ENCODE measurements around the gene ETFDH.

Gene ETFDH

DNA sequence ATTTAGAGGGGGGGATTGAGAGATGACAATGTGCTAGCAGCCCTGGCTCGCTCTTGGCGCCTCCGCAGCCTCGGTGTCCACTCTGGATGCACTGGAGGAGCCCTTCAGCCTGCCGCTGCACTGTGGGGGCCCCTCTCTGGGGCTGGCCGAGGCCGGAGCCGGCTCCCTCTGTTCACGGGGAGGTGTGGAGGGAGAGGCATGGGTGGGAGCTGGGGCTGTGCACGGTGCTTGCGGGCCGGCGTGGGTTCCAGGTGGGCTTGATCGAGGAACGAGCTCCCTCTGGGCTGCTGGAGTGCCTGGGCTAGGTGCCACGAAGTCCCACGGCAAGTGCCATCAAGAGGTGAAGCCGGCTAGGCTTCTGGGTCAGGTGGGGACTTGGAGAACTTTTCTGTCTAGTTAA, 7.3 kb upstream of the ETFDH start:
- TF ChIP-seq EZH2phosphoT487 (IDR thresholded peaks at IDR 0.05; ENCODE audit: borderline replicate concordance) (no peak), CTCF (conservative IDR thresholded peaks at IDR 0.05; ENCODE audit: low read length) (no peak)
- Histone ChIP-seq H3K27me3 (ENCODE audit: insufficient read depth, low read length, poor library complexity, severe bottlenecking) (no peaks in the 10 kb centered on the region), H3F3A (ENCODE audit: low read depth) (no peaks in the 10 kb centered on the region; the same call in 1 of the 2 replicates), H3K9me2 (replicated peaks; ENCODE audit: low read depth, low read length) (no peaks in the 10 kb centered on the region), H3K36me3 (ENCODE audit: insufficient read depth, low read length) (0 out of 2 replicates have a peak, but pooled peaks cover 5% of the 10 kb centered on the region), H3K4me1 (ENCODE audit: insufficient read depth, low read length, poor library complexity, severe bottlenecking) (peaks cover 23% of the 10 kb centered on the region), H4K20me1 (ENCODE audit: insufficient read depth, low read length, poor library complexity, severe bottlenecking) (peaks cover 32% of the 10 kb centered on the region), H3K4me3 (ENCODE audit: low read length, poor library complexity, severe bottlenecking) (no peak overlapping the region), H3K4me2 (ENCODE audit: low read depth, low read length, poor library complexity, severe bottlenecking) (no peak overlapping the region), H3K9me3 (ENCODE audit: insufficient read depth, low read depth, low read length) (no peaks in the 10 kb centered on the region), H3K9ac (ENCODE audit: low read depth, low read length, poor library complexity, severe bottlenecking) (no peak overlapping the region), H3K79me2 (ENCODE audit: insufficient read depth, low read length) (peaks cover 35% of the 10 kb centered on the region), H2AFZ (ENCODE audit: low read length) (no peak overlapping the region)

DNA sequence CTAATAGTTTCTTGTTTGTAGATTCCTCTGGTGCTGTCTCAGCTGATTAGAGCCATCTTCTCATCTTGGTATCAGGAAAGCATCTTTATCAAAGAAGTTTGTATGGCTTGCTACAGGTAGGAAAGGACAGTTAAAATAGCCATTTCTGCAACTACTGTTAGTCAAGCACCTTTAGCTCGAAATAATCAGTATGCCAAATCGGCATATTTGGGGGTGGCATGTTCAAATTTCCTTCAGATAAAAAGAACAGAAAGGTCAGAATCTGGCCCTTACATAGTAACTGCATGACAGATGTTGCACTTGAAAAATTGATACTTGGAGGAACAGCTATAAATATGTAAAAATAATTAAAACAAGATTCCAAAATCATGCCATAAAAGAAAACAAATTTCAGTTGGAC, 5.2 kb upstream of the ETFDH start:
- Histone ChIP-seq H2AFZ (ENCODE audit: low read length) (no peak overlapping the region), H3K4me2 (ENCODE audit: low read depth, low read length, poor library complexity, severe bottlenecking) (peak overlapping the region; percentile 93), H3F3A (ENCODE audit: low read depth) (no peaks in the 10 kb centered on the region; the same call in 1 of the 2 replicates), H4K20me1 (ENCODE audit: insufficient read depth, low read length, poor library complexity, severe bottlenecking) (peaks cover 41% of the 10 kb centered on the region), H3K27me3 (ENCODE audit: insufficient read depth, low read length, poor library complexity, severe bottlenecking) (no peaks in the 10 kb centered on the region), H3K9ac (ENCODE audit: low read depth, low read length, poor library complexity, severe bottlenecking) (no peak overlapping the region), H3K4me3 (ENCODE audit: low read length, poor library complexity, severe bottlenecking) (peak overlapping the region; percentile 88), H3K36me3 (ENCODE audit: insufficient read depth, low read length) (0 out of 2 replicates have a peak, but pooled peaks cover 5% of the 10 kb centered on the region), H3K79me2 (ENCODE audit: insufficient read depth, low read length) (peaks cover 54% of the 10 kb centered on the region), H3K9me3 (ENCODE audit: insufficient read depth, low read depth, low read length) (no peaks in the 10 kb centered on the region), H3K9me2 (replicated peaks; ENCODE audit: low read depth, low read length) (no peaks in the 10 kb centered on the region), H3K4me1 (ENCODE audit: insufficient read depth, low read length, poor library complexity, severe bottlenecking) (peaks cover 30% of the 10 kb centered on the region)
- no peak for TF ChIP-seq EZH2phosphoT487 (IDR thresholded peaks at IDR 0.05; ENCODE audit: borderline replicate concordance)
- TF ChIP-seq CTCF (conservative IDR thresholded peaks at IDR 0.05; ENCODE audit: low read length), result no peak

DNA sequence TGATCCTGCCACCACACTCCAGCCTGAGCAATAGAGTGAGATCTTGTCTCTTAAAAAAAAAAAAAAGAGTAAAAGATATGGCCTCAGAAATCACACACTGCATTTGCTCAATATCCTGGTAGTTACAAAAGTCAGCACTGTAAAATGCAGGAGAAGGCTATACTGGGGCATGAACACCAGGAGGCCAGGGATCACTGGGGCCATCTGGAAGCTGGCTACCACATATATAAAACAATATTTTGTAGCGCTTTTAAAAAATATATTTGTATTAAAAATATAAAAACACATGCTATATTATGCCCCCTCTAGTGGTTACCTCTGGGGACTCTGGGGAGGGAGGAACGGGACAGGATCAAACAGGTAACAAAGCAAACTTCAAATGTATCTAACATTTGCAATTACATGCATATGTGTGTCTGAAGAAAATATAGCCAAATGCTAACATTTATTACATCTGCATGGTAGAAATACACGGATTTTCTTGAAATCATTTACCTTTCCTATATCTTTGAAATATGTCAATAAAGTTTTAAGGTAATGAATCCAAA, 4.4 kb upstream of the ETFDH start:
- Histone ChIP-seq H3K9me3 (ENCODE audit: insufficient read depth, low read depth, low read length) (no peaks in the 10 kb centered on the region), H3K27me3 (ENCODE audit: insufficient read depth, low read length, poor library complexity, severe bottlenecking) (no peaks in the 10 kb centered on the region), H4K20me1 (ENCODE audit: insufficient read depth, low read length, poor library complexity, severe bottlenecking) (peaks cover 41% of the 10 kb centered on the region), H3F3A (ENCODE audit: low read depth) (no peaks in the 10 kb centered on the region; the same call in 1 of the 2 replicates), H3K79me2 (ENCODE audit: insufficient read depth, low read length) (peaks cover 54% of the 10 kb centered on the region), H2AFZ (ENCODE audit: low read length) (no peak overlapping the region), H3K4me2 (ENCODE audit: low read depth, low read length, poor library complexity, severe bottlenecking) (peak overlapping the region; percentile 93), H3K9ac (ENCODE audit: low read depth, low read length, poor library complexity, severe bottlenecking) (no peak overlapping the region), H3K4me1 (ENCODE audit: insufficient read depth, low read length, poor library complexity, severe bottlenecking) (peaks cover 33% of the 10 kb centered on the region), H3K4me3 (ENCODE audit: low read length, poor library complexity, severe bottlenecking) (peak overlapping the region; percentile 88), H3K9me2 (replicated peaks; ENCODE audit: low read depth, low read length) (no peaks in the 10 kb centered on the region), H3K36me3 (ENCODE audit: insufficient read depth, low read length) (0 out of 2 replicates have a peak, but pooled peaks cover 5% of the 10 kb centered on the region)
- TF ChIP-seq CTCF (conservative IDR thresholded peaks at IDR 0.05; ENCODE audit: low read length) (peak; percentile 70), EZH2phosphoT487 (IDR thresholded peaks at IDR 0.05; ENCODE audit: borderline replicate concordance) (no peak)

Measured in Loucy (cell line).